ENCODE data around the gene TNRC6B.

The TNRC6B gene

DNA sequence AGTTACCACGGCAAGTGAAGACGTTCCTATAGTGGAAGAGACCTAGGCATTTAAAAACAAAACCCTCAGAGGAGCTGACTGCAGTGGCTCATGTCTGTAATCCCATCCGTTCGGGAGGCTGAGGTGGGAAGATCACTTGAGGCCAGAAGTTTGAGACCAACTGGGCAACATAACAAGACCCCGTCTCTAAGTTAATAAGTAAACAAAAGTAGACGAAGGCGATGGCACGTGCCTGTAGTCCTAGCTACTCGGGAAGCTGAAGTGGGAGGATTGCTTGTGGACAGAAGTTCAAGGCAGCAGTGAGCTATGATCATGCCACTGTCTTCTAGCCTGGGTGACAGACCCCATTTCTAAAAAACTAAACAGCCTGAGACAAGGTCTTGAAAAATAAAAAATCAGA lies 164.8 kb downstream of the TNRC6B start:
- no peak for ATAC-seq
- Mint-ChIP-seq H3K4me3 (no peak overlapping the region), H3K4me1 (peaks cover 38% of the 10 kb centered on the region), H3K9me3 (no peaks in the 10 kb centered on the region), H3K36me3 (peaks cover 13% of the 10 kb centered on the region), H3K27ac (peak overlapping the region; percentile 0)
- DNase-seq (ENCODE audit: low spot score in 2 of 2): no peak

GRCh38 chr22:40345271-40345670 lies 167.5 kb downstream of the TNRC6B start:
- H3K4me1 Mint-ChIP-seq: peaks cover 40% of the 10 kb centered on the region
- DNase-seq (ENCODE audit: low spot score in 2 of 2) (no peak), ATAC-seq (no peak)
- peaks cover 41% of the 10 kb centered on the region for H3K36me3 Mint-ChIP-seq
- H3K27ac Mint-ChIP-seq: peak overlapping the region; percentile 93
- peak overlapping the region; percentile 89 for H3K4me3 Mint-ChIP-seq
- no peaks in the 10 kb centered on the region for H3K9me3 Mint-ChIP-seq

DNA sequence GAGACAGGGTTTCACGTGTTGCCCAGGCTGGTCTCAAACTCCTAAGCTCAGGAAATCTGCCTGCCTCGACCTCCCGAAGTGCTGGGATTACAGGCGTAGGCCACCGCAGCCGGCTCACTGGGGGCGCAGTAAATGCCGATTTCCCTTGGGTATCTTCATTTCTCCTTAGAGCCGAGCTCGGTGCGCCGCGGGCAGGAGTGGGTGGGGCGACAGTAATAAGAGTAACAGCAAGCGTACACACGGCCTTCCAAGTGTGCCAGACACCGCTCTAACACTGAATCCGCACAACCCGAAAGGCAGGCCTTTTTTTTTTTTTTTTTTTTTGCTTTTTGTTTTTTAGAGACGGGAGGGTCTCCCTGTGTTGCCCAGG lies 168.1 kb downstream of the TNRC6B start:
- Mint-ChIP-seq H3K27ac (peak overlapping the region; percentile 93), H3K4me1 (peaks cover 40% of the 10 kb centered on the region), H3K9me3 (no peaks in the 10 kb centered on the region), H3K36me3 (peaks cover 46% of the 10 kb centered on the region), H3K4me3 (peak overlapping the region; percentile 89)
- ATAC-seq (peak; percentile 71), DNase-seq (ENCODE audit: low spot score in 2 of 2) (peak in 1 of 2 donors; percentile 75)

- Mint-ChIP-seq H3K36me3 (peaks cover 52% of the 10 kb centered on the region), H3K27ac (peak within 1 kb of the TSS; percentile 93), H3K4me3 (peak within 1 kb of the TSS; percentile 89), H3K9me3 (no peaks in the 10 kb centered on the region), H3K4me1 (peaks cover 40% of the 10 kb centered on the region)
- DNase-seq (ENCODE audit: low spot score in 2 of 2) (peak; percentile 67 to 94), ATAC-seq (peak; percentile 95)
Observed at GRCh38 chr22:40346185-40347118, 168.7 kb downstream of the TNRC6B start, which contains the start of gene ADSL. ADSL (plus strand) TSS chr22:40346500; CDS start chr22:40346559, 59 bp downstream.

DNA sequence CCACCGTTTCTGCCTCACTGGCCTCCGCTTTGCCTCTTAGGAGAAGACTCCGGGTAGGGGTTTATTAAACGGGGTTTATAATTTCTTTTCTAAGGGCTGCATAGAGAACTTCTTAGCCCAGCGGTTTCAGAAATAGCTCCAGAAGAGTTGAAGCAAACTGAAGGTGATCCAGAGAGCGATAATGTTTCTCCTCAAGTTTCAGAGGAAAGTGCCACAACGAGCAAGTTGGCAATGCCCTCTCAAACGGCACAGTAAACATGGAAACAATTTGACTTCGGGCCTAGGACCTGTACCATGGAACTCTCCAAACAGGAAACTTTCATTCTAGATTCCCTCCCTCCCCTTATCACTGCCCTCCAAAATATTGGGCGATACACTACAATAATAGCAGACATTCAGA lies 169.6 kb downstream of the TNRC6B start:
- H3K9me3 Mint-ChIP-seq: no peaks in the 10 kb centered on the region

GRCh38 chr22:40348025-40348658 lies 170.4 kb downstream of the TNRC6B start:
- peak; percentile 56 for ATAC-seq

More for the DNA sequence above, 169.6 kb downstream of the TNRC6B start:
- H3K4me3 Mint-ChIP-seq: peak overlapping the region; percentile 89
- H3K27ac Mint-ChIP-seq: peak overlapping the region; percentile 93
- no peak for ATAC-seq
- DNase-seq (ENCODE audit: low spot score in 2 of 2): no peak
- H3K4me1 Mint-ChIP-seq: peaks cover 32% of the 10 kb centered on the region
- H3K36me3 Mint-ChIP-seq: peaks cover 57% of the 10 kb centered on the region

GRCh38 chr22:40352763-40353162 lies 175.0 kb downstream of the TNRC6B start:
- DNase-seq (ENCODE audit: low spot score in 2 of 2) (no peak), ATAC-seq (no peak)
- no peak overlapping the region for H3K27ac Mint-ChIP-seq
- peaks cover 13% of the 10 kb centered on the region for H3K4me1 Mint-ChIP-seq
- H3K36me3 Mint-ChIP-seq: peaks cover 100% of the 10 kb centered on the region
- H3K4me3 Mint-ChIP-seq: no peak overlapping the region
- no peaks in the 10 kb centered on the region for H3K9me3 Mint-ChIP-seq

More at GRCh38 chr22:40348025-40348658, 170.4 kb downstream of the TNRC6B start:
- Mint-ChIP-seq H3K36me3 (peaks cover 64% of the 10 kb centered on the region), H3K9me3 (no peaks in the 10 kb centered on the region), H3K4me3 (peak overlapping the region; percentile 89), H3K4me1 (peaks cover 25% of the 10 kb centered on the region), H3K27ac (peak overlapping the region; percentile 93)
- peak; percentile 32 to 68 for DNase-seq (ENCODE audit: low spot score in 2 of 2)

GRCh38 chr22:40361100-40361499 lies 183.4 kb downstream of the TNRC6B start:
- H3K4me1 Mint-ChIP-seq: no peaks in the 10 kb centered on the region
- ATAC-seq (no peak), DNase-seq (ENCODE audit: low spot score in 2 of 2) (no peak)
- H3K36me3 Mint-ChIP-seq: peaks cover 100% of the 10 kb centered on the region
- no peak overlapping the region for H3K4me3 Mint-ChIP-seq
- no peak overlapping the region for H3K27ac Mint-ChIP-seq
- H3K9me3 Mint-ChIP-seq: no peaks in the 10 kb centered on the region

GRCh38 chr22:40363059-40363458 lies 185.3 kb downstream of the TNRC6B start:
- no peaks in the 10 kb centered on the region for H3K4me1 Mint-ChIP-seq
- ATAC-seq (no peak), DNase-seq (ENCODE audit: low spot score in 2 of 2) (no peak)
- no peak overlapping the region for H3K27ac Mint-ChIP-seq
- no peaks in the 10 kb centered on the region for H3K9me3 Mint-ChIP-seq
- no peak overlapping the region for H3K4me3 Mint-ChIP-seq
- peaks cover 100% of the 10 kb centered on the region for H3K36me3 Mint-ChIP-seq

DNA sequence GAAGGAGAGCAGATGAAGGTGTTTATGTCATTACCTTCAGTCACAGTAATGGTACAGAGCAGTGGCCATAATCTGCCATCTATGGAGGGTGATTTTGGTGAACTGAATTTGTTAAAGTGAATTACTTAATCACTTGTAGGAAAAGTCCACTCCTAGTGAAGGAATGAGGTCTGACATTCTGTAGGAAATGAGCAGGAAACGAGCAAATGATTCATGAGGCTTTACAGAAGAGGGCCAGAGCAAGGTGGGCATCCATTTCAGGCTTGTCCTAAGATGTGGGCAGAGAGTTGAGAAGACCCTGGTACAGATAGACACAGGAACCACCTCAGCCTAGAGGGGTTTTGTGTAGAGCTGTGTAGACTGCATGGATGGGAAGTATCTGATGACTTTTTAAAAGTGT lies 186.7 kb downstream of the TNRC6B start:
- DNase-seq (ENCODE audit: low spot score in 2 of 2) (no peak), ATAC-seq (no peak)
- Mint-ChIP-seq H3K9me3 (no peaks in the 10 kb centered on the region), H3K27ac (peak overlapping the region; percentile 51), H3K4me3 (no peak overlapping the region), H3K36me3 (peaks cover 98% of the 10 kb centered on the region), H3K4me1 (no peaks in the 10 kb centered on the region)

DNA sequence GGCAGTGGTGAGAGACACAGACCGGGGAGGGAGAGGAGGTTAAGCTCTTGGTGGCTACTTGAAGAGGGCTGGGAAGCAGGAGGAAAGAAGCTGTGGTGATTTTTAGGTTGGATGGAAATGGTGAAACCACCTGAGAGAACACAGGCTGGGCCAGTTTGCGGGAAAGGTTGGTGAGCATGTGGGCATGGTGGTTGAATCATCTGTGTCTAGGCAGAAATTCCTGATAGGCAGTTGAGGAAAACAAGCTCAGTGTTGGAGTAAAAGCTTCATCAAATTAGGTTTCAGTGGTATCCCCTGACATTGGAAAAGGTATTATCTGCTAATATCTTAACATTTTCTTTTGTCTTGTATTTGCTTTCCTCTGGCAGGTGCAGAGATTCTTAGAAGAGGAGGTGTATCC lies 188.3 kb downstream of the TNRC6B start:
- H3K27ac Mint-ChIP-seq: peak overlapping the region; percentile 19
- ATAC-seq: no peak
- peaks cover under 1% of the 10 kb centered on the region for H3K4me1 Mint-ChIP-seq
- no peak overlapping the region for H3K4me3 Mint-ChIP-seq
- H3K9me3 Mint-ChIP-seq: no peaks in the 10 kb centered on the region
- no peak for DNase-seq (ENCODE audit: low spot score in 2 of 2)
- peaks cover 87% of the 10 kb centered on the region for H3K36me3 Mint-ChIP-seq

DNA sequence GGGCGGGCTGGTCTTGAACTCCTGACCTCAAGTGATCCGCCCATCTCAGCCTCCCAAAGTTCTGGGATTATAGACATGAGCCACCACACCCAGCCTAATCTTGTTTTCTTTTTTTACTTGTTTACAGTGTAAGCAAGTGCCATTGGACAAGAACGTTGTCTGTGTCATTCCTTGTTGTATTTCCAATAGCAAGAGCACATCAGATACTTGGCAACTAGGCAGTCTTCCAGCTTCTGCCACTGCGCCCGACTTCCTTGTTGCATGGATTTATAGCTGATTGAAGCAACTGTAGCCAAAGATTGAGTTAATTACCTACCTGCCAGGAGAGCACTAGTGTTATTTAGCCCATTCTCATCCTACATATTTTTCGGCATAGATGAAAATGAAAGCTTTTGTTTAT lies 189.6 kb downstream of the TNRC6B start:
- DNase-seq (ENCODE audit: low spot score in 2 of 2) (no peak), ATAC-seq (no peak)
- Mint-ChIP-seq H3K36me3 (peaks cover 79% of the 10 kb centered on the region), H3K9me3 (no peaks in the 10 kb centered on the region), H3K27ac (peak overlapping the region; percentile 6), H3K4me3 (no peak overlapping the region), H3K4me1 (peaks cover 6% of the 10 kb centered on the region)

DNA sequence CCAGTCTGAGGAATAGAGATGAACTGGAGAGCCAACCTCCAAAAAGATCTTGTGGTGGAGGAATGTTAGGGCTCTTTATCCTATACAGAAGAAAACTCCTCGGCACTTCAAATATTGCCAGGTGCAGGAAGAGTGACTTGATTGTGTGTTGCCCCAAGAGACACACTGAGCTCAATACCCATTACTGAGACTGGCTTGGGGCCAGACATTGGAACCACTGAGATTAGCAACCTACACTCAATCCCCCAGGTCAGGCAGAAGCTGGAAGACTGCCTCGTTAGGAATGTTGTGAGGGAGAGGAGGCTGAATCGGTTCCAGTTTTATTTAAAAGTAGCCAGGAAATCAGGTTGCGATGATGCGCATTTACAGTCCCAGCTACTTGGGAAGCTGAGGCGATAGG lies 190.3 kb downstream of the TNRC6B start:
- H3K4me3 Mint-ChIP-seq: no peak overlapping the region
- ATAC-seq (no peak), DNase-seq (ENCODE audit: low spot score in 2 of 2) (no peak)
- H3K27ac Mint-ChIP-seq: no peak overlapping the region
- peaks cover 6% of the 10 kb centered on the region for H3K4me1 Mint-ChIP-seq
- H3K9me3 Mint-ChIP-seq: no peaks in the 10 kb centered on the region
- peaks cover 79% of the 10 kb centered on the region for H3K36me3 Mint-ChIP-seq

DNA sequence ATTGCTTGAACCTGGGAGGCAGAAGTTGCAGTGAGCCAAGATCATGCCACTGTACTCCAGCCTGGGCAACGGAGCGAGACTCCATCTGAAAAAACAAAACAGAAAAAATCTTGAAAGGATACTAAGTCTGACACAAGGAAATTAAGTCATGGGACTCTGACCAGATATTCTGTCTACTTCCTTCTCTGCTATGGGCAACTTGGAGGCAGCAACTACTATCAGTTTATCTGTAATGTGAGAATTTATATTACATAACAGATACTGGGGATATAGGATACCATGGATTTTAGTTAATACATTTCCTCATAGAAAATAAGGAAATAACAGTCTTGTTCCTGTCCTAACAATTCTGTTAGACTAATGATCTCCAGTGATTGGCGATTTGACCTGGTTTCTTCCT lies 191.1 kb downstream of the TNRC6B start:
- ATAC-seq: no peak
- Mint-ChIP-seq H3K4me1 (peaks cover 6% of the 10 kb centered on the region), H3K27ac (no peak overlapping the region), H3K9me3 (no peaks in the 10 kb centered on the region), H3K36me3 (peaks cover 76% of the 10 kb centered on the region), H3K4me3 (no peak overlapping the region)
- no peak for DNase-seq (ENCODE audit: low spot score in 2 of 2)

DNA sequence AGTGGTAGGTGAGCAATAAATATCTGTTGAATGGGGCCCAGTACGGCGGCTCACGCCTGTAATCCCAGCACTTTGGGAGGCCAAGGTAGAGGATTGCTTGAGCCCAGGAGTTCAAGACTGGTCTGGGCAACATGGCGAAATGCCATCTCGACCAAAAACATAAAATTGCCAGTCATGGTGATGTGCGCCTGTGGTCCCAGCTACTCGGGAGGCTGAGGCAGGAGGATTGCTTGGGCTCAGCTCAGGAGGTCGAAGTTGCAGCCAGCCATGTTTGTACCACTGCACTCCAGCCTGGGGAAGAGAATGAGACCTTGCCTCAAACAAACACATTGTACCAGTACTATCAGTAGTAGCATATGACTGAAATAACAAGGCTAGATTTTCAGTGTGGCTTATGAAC lies 196.8 kb downstream of the TNRC6B start:
- Mint-ChIP-seq H3K4me3 (no peak overlapping the region), H3K4me1 (peaks cover 12% of the 10 kb centered on the region)
- no peak for ATAC-seq

GRCh38 chr22:40376149-40376548 lies 198.4 kb downstream of the TNRC6B start:
- Mint-ChIP-seq H3K4me1 (peaks cover 10% of the 10 kb centered on the region), H3K36me3 (peaks cover 30% of the 10 kb centered on the region), H3K27ac (no peak overlapping the region), H3K9me3 (no peaks in the 10 kb centered on the region), H3K4me3 (no peak overlapping the region)
- no peak for ATAC-seq
- no peak for DNase-seq (ENCODE audit: low spot score in 2 of 2)

More for the DNA sequence above, 196.8 kb downstream of the TNRC6B start:
- peaks cover 35% of the 10 kb centered on the region for H3K36me3 Mint-ChIP-seq
- H3K27ac Mint-ChIP-seq: no peak overlapping the region
- no peaks in the 10 kb centered on the region for H3K9me3 Mint-ChIP-seq
- no peak for DNase-seq (ENCODE audit: low spot score in 2 of 2)
